DND-41 (cell line): ENCODE measurements around the gene PLSCR1.
A peak's percentile ranks its signal among the peaks of the same experiment; 100 is the strongest.

Source experiments
- ATAC-seq: fragments of 200-7000 bp; cut with Tn5 transposase; 3 replicates; pipeline ENCODE4 v1.9.1; 2021; ENCODE audit warnings: low read depth; ENCODE audit not compliant: insufficient read depth
- DNase-seq: peaks from one replicate; pipeline ENCODE4 v3.0.0-alpha.2; 2020
- H2AFZ ChIP-seq: 2 replicates; pipeline ENCODE4 v1.6.0; 2012; ENCODE audit warnings: low read depth, low read length
- H3K27ac ChIP-seq: 2 replicates; pipeline ENCODE4 v1.5.1; 2012; ENCODE audit warnings: low read length, inconsistent platforms
- H3K27me3 ChIP-seq: fragments of 200-600 bp; sonication (generic); 2 replicates; pipeline ENCODE4 v1.6.0; 2012; ENCODE audit warnings: low read length, mild to moderate bottlenecking, inconsistent platforms; ENCODE audit not compliant: insufficient read depth, poor library complexity
- H3K36me3 ChIP-seq: 2 replicates; pipeline ENCODE4 v1.5.1; 2012; ENCODE audit warnings: low read length, inconsistent platforms; ENCODE audit not compliant: insufficient read depth
- H3K4me1 ChIP-seq: 2 replicates; pipeline ENCODE4 v1.5.1; 2012; ENCODE audit warnings: mild to moderate bottlenecking, low read length; ENCODE audit not compliant: insufficient read depth
- H3K4me2 ChIP-seq: 2 replicates; pipeline ENCODE4 v1.6.0; 2012; ENCODE audit warnings: mild to moderate bottlenecking, moderate library complexity, low read length, inconsistent platforms; ENCODE audit not compliant: insufficient read depth
- H3K4me3 ChIP-seq, 2 experiments: fragments of 200-600 bp in 1 of 2; shearing (Covaris generic) in 1 of 2; 2 replicates each; pipeline ENCODE4 v1.5.1; 2012 to 2016; ENCODE audit warnings: inconsistent platforms in 2 of 2, low read length in 2 of 2, mild to moderate bottlenecking in 2 of 2, low read depth in 1 of 2, moderate library complexity in 1 of 2
- H3K79me2 ChIP-seq: 2 replicates; pipeline ENCODE4 v1.6.0; 2012; ENCODE audit warnings: low read length, inconsistent platforms; ENCODE audit not compliant: insufficient read depth
- H3K9ac ChIP-seq: 2 replicates; pipeline ENCODE4 v1.6.0; 2012; ENCODE audit warnings: low read depth, mild to moderate bottlenecking, inconsistent platforms, low read length, moderate library complexity
- H3K9me3 ChIP-seq: 2 replicates; pipeline ENCODE4 v1.5.1; 2012; ENCODE audit warnings: low read length, moderate library complexity, mild to moderate bottlenecking, inconsistent platforms; ENCODE audit not compliant: insufficient read depth, severe bottlenecking
- H4K20me1 ChIP-seq: 2 replicates; pipeline ENCODE4 v1.6.0; 2012; ENCODE audit warnings: low read length; ENCODE audit not compliant: insufficient read depth
- EZH2 ChIP-seq: IDR thresholded peaks from 3 replicates; pipeline ENCODE4 v1.6.1; 2012; ENCODE audit warnings: borderline replicate concordance, low read depth, mild to moderate bottlenecking, moderate library complexity, low read length, inconsistent platforms; ENCODE audit not compliant: severe bottlenecking
- TF ChIP-seq, protein P1 (sequence below): IDR thresholded peaks from 2 replicates; pipeline ENCODE4 v1.5.1; 2012; ENCODE audit warnings: borderline replicate concordance, low read length, moderate library complexity, mild to moderate bottlenecking; ENCODE audit not compliant: poor library complexity, severe bottlenecking; ENCODE audit errors: extremely low read depth

The PLSCR1 gene

DNA sequence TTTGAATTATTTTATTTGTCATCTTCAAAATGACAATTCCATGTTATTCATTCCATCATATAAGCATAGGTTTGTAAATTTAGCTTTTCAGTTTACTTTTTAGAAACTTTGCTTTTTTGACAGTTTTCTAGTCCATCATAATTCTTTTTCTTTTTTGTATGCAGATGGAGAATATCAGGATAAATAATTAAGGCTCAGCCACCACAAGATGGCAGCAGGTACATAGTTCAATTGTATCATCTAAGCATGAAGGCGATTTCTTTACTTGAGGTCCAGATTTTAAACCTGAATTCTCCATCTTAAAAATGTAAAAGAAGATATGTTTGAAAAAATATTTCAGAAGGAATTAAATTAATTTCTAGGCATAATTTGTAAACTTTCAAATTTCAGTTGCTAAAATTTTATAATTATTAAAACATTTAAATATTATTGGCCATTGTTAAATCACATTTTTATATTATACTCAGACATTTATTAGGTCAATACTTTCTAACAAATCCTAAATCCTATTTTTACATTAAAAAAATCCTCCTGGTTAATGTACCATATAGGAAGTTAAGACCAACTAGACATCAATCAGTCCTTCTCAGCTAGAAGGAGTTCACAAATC is 45.6 kb upstream of the PLSCR1 start:
- Histone ChIP-seq H3K4me1 (no peaks in the 10 kb centered on the region), H3K27ac (no peak overlapping the region), H3K79me2 (no peaks in the 10 kb centered on the region), H3K9me3 (no peaks in the 10 kb centered on the region), H4K20me1 (no peaks in the 10 kb centered on the region), H2AFZ (no peak overlapping the region), H3K36me3 (no peaks in the 10 kb centered on the region), H3K9ac (no peak overlapping the region), H3K4me3 (no peak overlapping the region), H3K4me2 (no peak overlapping the region), H3K27me3 (no peaks in the 10 kb centered on the region)
- DNase-seq (peak; percentile 40), ATAC-seq (peak; percentile 64)
- TF ChIP-seq, protein P1, sequence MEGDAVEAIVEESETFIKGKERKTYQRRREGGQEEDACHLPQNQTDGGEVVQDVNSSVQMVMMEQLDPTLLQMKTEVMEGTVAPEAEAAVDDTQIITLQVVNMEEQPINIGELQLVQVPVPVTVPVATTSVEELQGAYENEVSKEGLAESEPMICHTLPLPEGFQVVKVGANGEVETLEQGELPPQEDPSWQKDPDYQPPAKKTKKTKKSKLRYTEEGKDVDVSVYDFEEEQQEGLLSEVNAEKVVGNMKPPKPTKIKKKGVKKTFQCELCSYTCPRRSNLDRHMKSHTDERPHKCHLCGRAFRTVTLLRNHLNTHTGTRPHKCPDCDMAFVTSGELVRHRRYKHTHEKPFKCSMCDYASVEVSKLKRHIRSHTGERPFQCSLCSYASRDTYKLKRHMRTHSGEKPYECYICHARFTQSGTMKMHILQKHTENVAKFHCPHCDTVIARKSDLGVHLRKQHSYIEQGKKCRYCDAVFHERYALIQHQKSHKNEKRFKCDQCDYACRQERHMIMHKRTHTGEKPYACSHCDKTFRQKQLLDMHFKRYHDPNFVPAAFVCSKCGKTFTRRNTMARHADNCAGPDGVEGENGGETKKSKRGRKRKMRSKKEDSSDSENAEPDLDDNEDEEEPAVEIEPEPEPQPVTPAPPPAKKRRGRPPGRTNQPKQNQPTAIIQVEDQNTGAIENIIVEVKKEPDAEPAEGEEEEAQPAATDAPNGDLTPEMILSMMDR: peak; percentile 66
- no peak for TF ChIP-seq EZH2

GRCh38 chr3:146585156-146585555 is 40.7 kb upstream of the PLSCR1 start:
- H4K20me1 ChIP-seq: no peaks in the 10 kb centered on the region

GRCh38 chr3:146581951-146582467 is 37.6 kb upstream of the PLSCR1 start:
- Histone ChIP-seq H3K9me3 (no peaks in the 10 kb centered on the region), H3K4me2 (no peak overlapping the region), H3K9ac (no peak overlapping the region), H3K4me3 (no peak overlapping the region), H2AFZ (no peak overlapping the region), H3K79me2 (no peaks in the 10 kb centered on the region), H3K36me3 (no peaks in the 10 kb centered on the region), H3K27ac (no peak overlapping the region), H4K20me1 (no peaks in the 10 kb centered on the region), H3K27me3 (no peaks in the 10 kb centered on the region), H3K4me1 (no peaks in the 10 kb centered on the region)
- TF ChIP-seq EZH2: no peak
- TF ChIP-seq, protein P1: no peak
- DNase-seq (no peak), ATAC-seq (no peak)

More at GRCh38 chr3:146585156-146585555, 40.7 kb upstream of the PLSCR1 start:
- Histone ChIP-seq H3K79me2 (no peaks in the 10 kb centered on the region), H3K4me3 (no peak overlapping the region), H3K9ac (no peak overlapping the region), H3K27ac (no peak overlapping the region), H2AFZ (no peak overlapping the region), H3K4me1 (no peaks in the 10 kb centered on the region), H3K4me2 (no peak overlapping the region), H3K9me3 (no peaks in the 10 kb centered on the region), H3K36me3 (no peaks in the 10 kb centered on the region), H3K27me3 (no peaks in the 10 kb centered on the region)
- TF ChIP-seq, protein P1: no peak
- TF ChIP-seq EZH2: no peak
- DNase-seq (no peak), ATAC-seq (no peak)
